Measurements from ENCODE around the gene POTEF.

GRCh38 chr2:130158631-130159030, 29.6 kb upstream of the POTEF start:
- TF ChIP-seq CEBPB (IDR thresholded peaks at IDR 0.05; ENCODE audit: low read depth) (no peak), JUND (IDR thresholded peaks at IDR 0.05) (no peak), CTCF (IDR thresholded peaks at IDR 0.05 in 2 of 3, conservative IDR thresholded peaks at IDR 0.05 in 1 of 3; ENCODE audit: borderline replicate concordance in 1 of 3, insufficient read depth in 1 of 3, low read depth in 2 of 3, low read length in 2 of 3) (no peak)
